ENCODE measurements around the gene TBC1D24.

Gene TBC1D24

DNA sequence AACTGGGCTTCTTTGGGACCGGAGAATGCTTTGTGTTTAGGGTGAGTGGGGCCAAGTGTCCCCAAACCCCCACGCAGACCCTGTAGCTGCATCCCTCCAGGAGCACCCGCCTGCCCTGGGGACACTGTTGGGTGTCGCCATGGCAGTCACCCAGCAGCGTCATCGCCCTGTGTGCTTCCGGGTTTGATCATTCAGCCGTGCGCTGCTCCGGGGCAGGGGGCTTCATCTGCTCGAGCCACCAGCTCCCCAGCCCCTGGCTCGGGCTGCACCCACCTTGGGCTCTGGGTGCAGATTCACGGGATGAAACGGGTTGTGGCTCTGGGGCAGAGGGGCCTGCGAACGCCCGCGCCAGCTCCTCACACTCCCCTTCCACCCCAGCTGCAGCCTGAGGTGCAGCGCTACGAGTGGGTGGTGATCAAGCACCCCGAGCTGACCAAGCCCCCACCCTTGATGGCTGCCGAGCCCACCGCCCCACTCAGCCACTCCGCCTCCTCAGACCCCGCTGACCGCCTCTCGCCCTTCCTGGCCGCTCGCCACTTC, 25.0 kb downstream of the TBC1D24 start:
- no peak for DNase-seq (ENCODE audit: low spot score)

DNA sequence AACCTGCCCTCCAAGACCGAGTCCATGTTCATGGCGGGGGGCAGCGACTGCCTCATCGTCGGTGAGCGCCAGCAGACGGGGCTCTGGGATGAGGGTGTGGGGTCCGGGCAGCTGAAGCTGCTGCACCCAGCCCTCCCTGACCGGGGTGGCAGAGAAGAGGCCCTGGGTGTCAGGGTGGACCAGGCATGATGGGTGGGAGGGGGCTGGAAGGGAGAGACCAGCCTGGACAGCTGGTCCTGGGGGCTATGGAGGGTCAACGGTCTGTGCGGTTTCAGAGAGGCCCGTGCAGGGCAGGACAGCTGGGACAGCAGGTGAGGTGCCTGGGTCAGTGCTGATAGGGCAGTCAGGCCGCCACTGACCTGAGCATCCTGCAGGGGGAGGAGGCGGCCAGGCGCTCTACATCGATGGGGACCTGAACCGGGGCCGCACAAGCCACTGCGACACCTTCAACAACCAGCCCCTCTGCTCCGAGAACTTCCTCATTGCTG, 25.5 kb downstream of the TBC1D24 start:
- DNase-seq (ENCODE audit: low spot score) = no peak

DNA sequence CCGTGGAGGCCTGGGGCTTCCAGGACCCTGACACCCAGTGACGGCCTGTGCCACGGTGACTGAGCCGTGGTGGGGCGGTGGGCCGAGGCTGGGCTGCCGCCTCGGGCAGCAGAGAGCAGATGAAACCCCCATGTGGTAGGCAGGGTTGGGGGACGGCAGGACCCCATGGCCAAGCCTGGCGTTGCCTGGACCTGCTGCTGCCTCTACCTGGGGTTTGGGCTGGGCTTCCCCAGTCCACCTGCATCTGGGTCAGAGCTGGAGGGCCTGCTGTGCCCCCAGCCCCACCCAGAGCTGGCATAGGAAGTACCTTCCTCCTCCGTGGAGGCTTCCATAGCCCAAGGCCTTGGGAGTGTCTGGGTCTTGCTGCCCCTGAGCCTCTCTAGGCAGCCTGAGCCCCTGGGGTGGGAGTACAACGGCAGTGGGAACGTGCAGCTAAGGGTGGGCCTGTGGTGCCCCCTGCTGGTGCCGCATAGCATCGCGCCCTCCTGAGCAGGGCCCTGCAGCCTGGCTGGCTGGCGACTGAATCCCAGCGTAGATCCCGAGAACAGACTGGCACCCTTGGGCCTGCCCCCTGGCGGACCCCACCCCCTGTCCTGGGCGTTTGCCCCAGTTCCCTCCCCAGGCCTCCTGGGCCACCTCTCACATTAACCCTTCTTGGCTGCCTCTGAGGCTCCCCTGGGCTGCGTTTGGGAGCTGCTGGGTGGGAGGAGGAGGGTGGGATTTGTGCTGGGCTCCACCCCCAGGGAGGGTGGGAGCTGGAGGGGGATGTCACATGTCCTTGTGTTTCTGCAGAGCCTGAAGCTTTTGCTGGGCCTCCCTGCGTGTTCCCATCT, 26.2 kb downstream of the TBC1D24 start:
- DNase-seq (ENCODE audit: low spot score) = peak; percentile 81

- no peak for DNase-seq (ENCODE audit: low spot score)
These were observed 27.3 kb downstream of the TBC1D24 start for GRCh38 chr16:2501946-2502895.

GRCh38 chr16:2505695-2506094, 30.8 kb downstream of the TBC1D24 start:
- no peak for DNase-seq (ENCODE audit: low spot score)

- no peak for DNase-seq (ENCODE audit: low spot score)
These were observed 32.2 kb downstream of the TBC1D24 start for GRCh38 chr16:2507052-2507659.

GRCh38 chr16:2507665-2508064, 32.7 kb downstream of the TBC1D24 start:
- no peak for DNase-seq (ENCODE audit: low spot score)

- DNase-seq (ENCODE audit: low spot score) = no peak
These were observed 33.9 kb downstream of the TBC1D24 start for GRCh38 chr16:2508722-2509400.

GRCh38 chr16:2511128-2511800, 36.3 kb downstream of the TBC1D24 start:
- DNase-seq (ENCODE audit: low spot score) = no peak

DNA sequence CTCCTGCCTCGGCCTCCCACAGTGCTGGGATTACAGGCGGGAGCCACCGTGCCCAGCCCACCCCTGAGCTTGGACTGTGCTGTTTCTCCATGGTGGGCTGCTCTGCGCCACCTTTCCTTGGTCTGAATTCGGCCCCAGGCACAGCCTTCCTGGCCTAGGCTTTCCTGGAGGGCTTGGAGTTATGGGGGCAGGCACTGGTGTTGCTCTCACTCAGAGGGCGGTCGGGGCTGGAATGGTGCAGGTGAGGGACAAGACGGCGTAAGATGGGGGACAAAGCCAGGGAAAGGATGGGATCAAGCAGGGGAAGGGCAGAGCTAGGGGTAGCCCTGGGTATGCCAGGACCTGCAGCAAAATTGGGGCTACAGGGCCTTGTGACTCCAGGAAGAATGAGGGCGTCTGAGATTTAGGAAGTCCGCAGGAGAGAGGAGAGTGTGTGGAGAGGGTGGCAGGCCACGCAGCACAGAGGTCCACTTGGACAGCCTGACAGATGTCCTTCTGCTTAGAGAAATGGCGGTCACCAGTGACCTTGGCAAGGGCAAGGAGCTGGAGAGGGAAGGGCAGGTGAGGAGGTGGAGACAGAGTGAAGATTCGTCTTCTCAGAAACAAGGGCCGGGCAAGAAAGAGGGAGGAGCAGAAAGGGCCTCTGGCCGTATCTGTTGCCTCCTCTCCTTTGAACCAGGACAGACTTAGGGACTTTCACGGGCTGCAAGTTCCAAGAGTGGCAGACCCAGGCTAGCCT, 37.2 kb downstream of the TBC1D24 start:
- no peak for DNase-seq (ENCODE audit: low spot score)

DNA sequence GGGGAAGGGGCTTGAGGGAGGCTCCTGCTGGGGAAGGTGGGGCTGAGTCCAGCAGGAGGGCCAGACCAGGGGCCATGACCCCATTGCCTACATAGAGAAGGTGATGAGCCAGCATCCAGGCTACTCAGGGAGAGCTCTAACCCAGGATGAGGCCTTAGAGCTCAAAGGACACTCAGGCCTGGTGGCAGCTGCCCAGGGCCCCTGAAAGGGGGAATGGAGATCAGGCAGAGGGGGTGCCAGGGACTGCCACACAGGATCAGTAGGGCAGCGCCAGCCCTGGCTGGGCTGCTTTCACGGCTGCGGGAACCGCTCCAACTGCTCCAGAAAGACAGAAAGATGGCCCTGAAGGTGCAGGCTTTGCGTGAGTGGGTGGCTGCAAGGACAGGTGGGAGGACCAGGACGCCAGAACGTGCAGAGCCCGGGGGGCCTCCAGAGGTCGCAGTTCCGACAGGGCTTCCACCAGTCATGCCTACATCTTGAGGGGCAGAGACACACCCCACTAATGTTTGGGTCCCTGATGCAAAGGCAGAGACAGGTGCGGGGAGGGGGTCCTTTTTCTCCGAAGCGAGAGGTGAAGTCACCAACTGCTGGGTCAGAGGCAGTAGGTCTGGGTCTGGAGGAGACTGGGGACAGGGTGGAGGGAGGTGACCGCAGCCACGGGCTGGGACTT, 37.9 kb downstream of the TBC1D24 start:
- DNase-seq (ENCODE audit: low spot score) = no peak

GRCh38 chr16:2513405-2514332, 38.7 kb downstream of the TBC1D24 start, which contains the start of gene ATP6V0C:
TSS of gene ATP6V0C (plus strand) at chr16:2513952. CDS start at chr16:2514104, 152 bp downstream.
- peak; percentile 93 for DNase-seq (ENCODE audit: low spot score)

DNA sequence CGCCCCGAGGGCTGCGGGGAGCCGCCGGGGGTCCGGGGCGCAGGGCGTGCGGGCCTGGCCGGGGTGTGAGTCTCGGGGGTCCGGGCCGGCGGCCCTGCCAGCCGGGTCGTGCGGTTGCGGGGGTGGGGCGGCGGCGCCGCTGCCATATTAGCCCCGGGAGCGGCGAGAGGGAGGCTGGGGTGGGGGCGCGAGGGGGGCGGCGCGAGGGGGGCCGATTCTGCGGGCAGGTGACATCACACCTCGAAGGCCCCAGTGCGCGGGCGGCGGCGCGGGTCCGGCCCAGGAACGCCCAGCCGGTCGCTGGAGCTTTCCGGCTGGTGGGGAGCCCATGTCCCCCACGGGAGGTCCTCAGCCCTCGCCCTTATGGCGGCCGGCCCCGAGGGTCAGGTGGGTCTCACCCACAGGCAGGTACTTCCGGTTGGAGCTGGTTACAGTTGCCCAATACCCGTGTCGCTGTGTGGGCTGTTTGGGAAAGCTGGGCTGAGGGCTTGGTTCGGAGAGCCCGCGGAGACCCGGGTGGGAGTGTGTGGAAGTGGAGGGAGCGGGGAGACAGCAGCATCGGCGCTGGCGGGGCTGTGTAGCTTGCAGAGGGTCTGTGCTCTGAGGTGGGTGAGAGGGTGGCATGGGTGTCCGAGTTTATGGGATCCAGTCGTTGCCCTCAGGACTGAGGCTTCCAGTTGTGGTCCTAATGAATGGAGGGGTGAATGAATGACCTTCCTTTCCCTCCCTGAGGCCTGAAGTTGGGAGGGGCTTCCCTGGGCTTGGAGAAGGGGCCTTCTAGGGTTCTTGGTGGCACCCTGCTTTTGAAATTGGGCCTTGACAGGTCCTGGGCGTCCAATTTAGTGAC, 39.6 kb downstream of the TBC1D24 start:
- DNase-seq (ENCODE audit: low spot score) = peak; percentile 20

GRCh38 chr16:2515180-2515851, 40.4 kb downstream of the TBC1D24 start:
- peak; percentile 54 for DNase-seq (ENCODE audit: low spot score)

DNA sequence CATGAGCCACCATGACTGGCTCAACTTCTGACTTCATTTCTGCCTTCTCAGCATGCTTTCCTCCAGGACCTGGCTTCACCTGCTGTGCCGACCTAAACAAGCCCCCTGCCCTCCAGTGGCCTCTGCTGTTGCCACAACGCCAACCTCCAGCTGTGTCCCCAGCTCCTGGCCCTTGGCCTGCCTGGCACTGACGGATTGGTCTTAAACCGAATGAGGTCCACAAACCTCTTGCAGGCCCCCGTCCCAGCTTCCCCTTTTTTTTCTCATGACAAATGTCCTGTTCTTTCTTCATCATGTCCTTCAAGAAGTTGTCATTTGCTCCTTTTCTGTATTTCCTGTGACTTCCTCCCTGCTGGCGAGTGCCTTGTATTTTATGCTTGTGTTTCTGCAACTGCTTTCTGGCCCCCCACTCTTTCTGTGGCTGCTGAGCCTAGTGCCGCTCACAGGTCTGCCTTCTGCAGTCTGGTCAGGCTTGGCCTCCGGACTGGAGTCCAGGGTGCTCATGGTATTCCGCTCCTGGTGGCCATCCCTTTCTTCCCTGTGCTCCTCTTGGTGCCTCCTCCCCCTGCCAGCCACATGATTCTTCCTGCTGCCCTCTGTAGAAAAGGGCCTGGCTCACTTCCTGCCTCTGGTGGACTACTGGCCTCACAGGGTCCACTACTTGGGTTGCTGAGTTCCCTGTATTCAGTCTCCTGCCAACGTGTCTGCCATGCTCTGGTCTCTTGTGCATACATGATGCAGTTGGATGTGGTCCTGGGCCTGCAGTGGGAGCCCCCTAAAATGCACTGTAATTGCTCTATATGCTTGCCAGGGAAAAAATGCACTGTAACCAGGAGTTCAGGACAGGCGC, 41.7 kb downstream of the TBC1D24 start:
- DNase-seq (ENCODE audit: low spot score) = no peak

Measured in hematopoietic multipotent progenitor cell treated with erythropoietin and hydrocortisone succinate and interleukin-3 and kit ligand, for 15 days (in vitro differentiated cells).